Mesenchymal stem cell (in vitro differentiated cells and primary cell): ENCODE data around the gene INAFM2.

Source experiments
- DNase-seq: peaks from one replicate; pipeline ENCODE4 v3.0.0-alpha.2; 2013
- H2AFZ ChIP-seq: one replicate; pipeline ENCODE4 v1.6.1; 2013; ENCODE audit warnings: low read depth, mild to moderate bottlenecking, control low read depth, inconsistent platforms, low read length, moderate library complexity
- H2AK5ac ChIP-seq: 2 replicates; pipeline ENCODE4 v1.6.1; 2013; ENCODE audit warnings: low read length, moderate library complexity, mild to moderate bottlenecking, inconsistent platforms; ENCODE audit not compliant: severe bottlenecking
- H2BK120ac ChIP-seq: one replicate; pipeline ENCODE4 v1.6.1; 2013; ENCODE audit warnings: low read depth, mild to moderate bottlenecking, inconsistent platforms, low read length, moderate library complexity
- H2BK12ac ChIP-seq, 2 experiments: one replicate each; pipeline ENCODE4 v1.6.1; 2013; ENCODE audit warnings: inconsistent platforms in 2 of 2, low read length in 2 of 2, mild to moderate bottlenecking in 2 of 2, moderate library complexity in 2 of 2, control low read depth in 1 of 2
- H2BK15ac ChIP-seq: one replicate; pipeline ENCODE4 v1.6.1; 2013; ENCODE audit warnings: mild to moderate bottlenecking, low read depth, inconsistent platforms; ENCODE audit not compliant: poor library complexity, severe bottlenecking
- H2BK5ac ChIP-seq: 2 replicates; pipeline ENCODE4 v1.6.1; 2013; ENCODE audit warnings: low read depth, mild to moderate bottlenecking, low read length, control low read depth, inconsistent platforms; ENCODE audit not compliant: poor library complexity, severe bottlenecking
- H3K14ac ChIP-seq, 2 experiments: one replicate each; pipeline ENCODE4 v1.6.1; 2013; ENCODE audit warnings: inconsistent platforms in 2 of 2, low read length in 2 of 2, control low read depth in 1 of 2, mild to moderate bottlenecking in 1 of 2, moderate library complexity in 1 of 2
- H3K18ac ChIP-seq, 2 experiments: one replicate each; pipeline ENCODE4 v1.6.1; 2013; ENCODE audit warnings: inconsistent platforms in 2 of 2, low read length in 2 of 2, control low read depth in 1 of 2, low read depth in 1 of 2, mild to moderate bottlenecking in 1 of 2
- H3K23ac ChIP-seq, 2 experiments: one replicate each; pipeline ENCODE4 v1.6.1; 2013; ENCODE audit warnings: inconsistent platforms in 2 of 2, low read length in 2 of 2, mild to moderate bottlenecking in 2 of 2, moderate library complexity in 2 of 2, control low read depth in 1 of 2
- H3K27ac ChIP-seq: 2 replicates; pipeline ENCODE4 v1.5.1; 2013; ENCODE audit warnings: mild to moderate bottlenecking, moderate library complexity, low read length, control low read depth, inconsistent platforms; ENCODE audit not compliant: poor library complexity, severe bottlenecking
- H3K27me3 ChIP-seq, 2 experiments: 2 replicates each; pipeline versions ENCODE4 v1.6.1 to v1.7.0; 2013; ENCODE audit warnings: low read length in 2 of 2, mild to moderate bottlenecking in 2 of 2, moderate library complexity in 2 of 2, control low read depth in 1 of 2, inconsistent platforms in 1 of 2; ENCODE audit not compliant: control insufficient read depth in 1 of 2, insufficient read depth in 1 of 2
- H3K36me3 ChIP-seq, 2 experiments: 2 replicates each; pipeline versions ENCODE4 v1.6.1 to v1.7.0; 2013; ENCODE audit warnings: low read length in 2 of 2, control low read depth in 1 of 2, inconsistent platforms in 1 of 2, low read depth in 1 of 2, mild to moderate bottlenecking in 1 of 2; ENCODE audit not compliant: insufficient read depth in 2 of 2, control insufficient read depth in 1 of 2
- H3K4ac ChIP-seq, 2 experiments: one replicate each; pipeline ENCODE4 v1.6.1; 2013; ENCODE audit warnings: inconsistent platforms in 2 of 2, low read length in 2 of 2, mild to moderate bottlenecking in 2 of 2, moderate library complexity in 2 of 2, control low read depth in 1 of 2, low read depth in 1 of 2
- H3K4me1 ChIP-seq: 2 replicates; pipeline ENCODE4 v1.6.1; 2013; ENCODE audit warnings: low read depth, low read length, control low read depth; ENCODE audit not compliant: control insufficient read depth, insufficient read depth
- H3K4me2 ChIP-seq: 2 replicates; pipeline ENCODE4 v1.6.1; 2013; ENCODE audit warnings: low read length, mild to moderate bottlenecking, inconsistent platforms; ENCODE audit not compliant: poor library complexity, severe bottlenecking
- H3K4me3 ChIP-seq, 2 experiments: 2 replicates each; pipeline versions ENCODE4 v1.5.1 to v1.7.0; 2013; ENCODE audit warnings: low read length in 2 of 2, mild to moderate bottlenecking in 2 of 2, control low read depth in 1 of 2, low read depth in 1 of 2; ENCODE audit not compliant: insufficient read depth in 1 of 2
- H3K79me1 ChIP-seq: replicated peaks from 2 replicates; pipeline ENCODE4 v1.6.1; 2013; ENCODE audit warnings: mild to moderate bottlenecking, control low read depth, low read length, inconsistent platforms; ENCODE audit not compliant: poor library complexity, severe bottlenecking
- H3K9ac ChIP-seq: 2 replicates; pipeline ENCODE4 v1.7.0; 2013; ENCODE audit warnings: mild to moderate bottlenecking, low read length, moderate library complexity
- H3K9me3 ChIP-seq: 2 replicates; pipeline ENCODE4 v1.7.0; 2013; ENCODE audit warnings: mild to moderate bottlenecking, low read length; ENCODE audit not compliant: control insufficient read depth
- H4K8ac ChIP-seq: one replicate; pipeline ENCODE4 v1.6.1; 2013; ENCODE audit warnings: inconsistent platforms, mild to moderate bottlenecking, low read length, moderate library complexity
- H4K91ac ChIP-seq: one replicate; pipeline ENCODE4 v1.6.1; 2013; ENCODE audit warnings: mild to moderate bottlenecking, low read length, inconsistent platforms
- WGBS: methylation state at CpG from one replicate; pipeline ENCODE4 v1.1.7; 2013; ENCODE audit warnings: mixed read lengths; 5-methylcytosine and 5-hydroxymethylcytosine counted together

INAFM2 gene

DNA sequence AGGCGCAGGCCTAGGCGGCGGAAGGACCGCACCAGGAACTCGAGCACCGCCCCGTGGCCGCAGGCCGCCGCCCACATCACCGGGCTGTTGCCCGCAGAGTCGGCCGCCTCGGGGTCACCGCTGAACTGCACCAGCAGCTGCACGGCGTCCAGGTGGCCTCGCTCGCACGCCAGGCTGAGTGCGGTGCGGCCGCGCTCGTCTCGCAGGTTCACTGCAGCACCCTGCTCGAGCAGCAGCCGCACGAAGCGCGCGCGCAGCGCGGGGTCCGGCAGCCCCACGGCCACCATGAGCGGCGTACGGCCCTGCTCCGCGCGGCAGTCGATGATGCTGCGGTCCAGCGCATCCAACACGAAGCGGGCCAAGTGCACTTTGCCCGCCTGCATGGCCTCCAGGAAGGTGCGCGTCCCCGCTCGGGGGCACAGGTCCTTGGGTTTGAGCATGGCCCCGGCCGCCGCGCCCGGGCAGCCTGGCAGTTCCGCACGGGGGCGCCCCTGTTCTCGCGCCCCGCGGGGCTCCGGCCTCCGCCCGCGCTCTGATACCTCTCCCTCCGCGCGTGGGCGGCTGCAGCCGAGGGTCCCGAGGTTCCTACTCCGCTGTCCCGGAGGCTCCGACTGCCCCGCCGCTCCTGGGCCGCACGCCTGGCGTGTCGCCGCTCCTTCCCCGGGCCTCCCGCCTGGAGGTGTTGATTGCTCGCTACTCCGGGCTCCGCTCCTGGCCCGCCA is 41.2 kb upstream of the INAFM2 start:
- Histone ChIP-seq H3K4ac (peak overlapping the region in 1 of 2 experiments; percentile 57), H3K9ac (no peak overlapping the region), H2BK5ac (no peak overlapping the region), H4K8ac (peak overlapping the region; percentile 16), H3K27ac (no peak overlapping the region), H3K23ac (peak overlapping the region in 1 of 2 experiments; percentile 85), H3K9me3 (no peaks in the 10 kb centered on the region), H3K79me1 (no peaks in the 10 kb centered on the region), H3K27me3 (peaks cover 55 to 66% of the 10 kb centered on the region in 2 experiments), H2BK120ac (no peak overlapping the region), H3K4me1 (peaks cover 48% of the 10 kb centered on the region), H3K18ac (no peak overlapping the region), H2AK5ac (no peak overlapping the region), H3K14ac (peak overlapping the region in 1 of 2 experiments; percentile 51), H2AFZ (peak overlapping the region; percentile 56), H4K91ac (no peak overlapping the region), H3K4me3 (peak overlapping the region; percentile 63 to 65), H2BK15ac (no peak overlapping the region), H3K36me3 (no peaks in the 10 kb centered on the region), H2BK12ac (peak overlapping the region in 1 of 2 experiments; percentile 64), H3K4me2 (peak overlapping the region; percentile 95)
- under 1% methylated on average over 86 of the region's 92 CpGs for WGBS
- DNase-seq: peak; percentile 34

DNA sequence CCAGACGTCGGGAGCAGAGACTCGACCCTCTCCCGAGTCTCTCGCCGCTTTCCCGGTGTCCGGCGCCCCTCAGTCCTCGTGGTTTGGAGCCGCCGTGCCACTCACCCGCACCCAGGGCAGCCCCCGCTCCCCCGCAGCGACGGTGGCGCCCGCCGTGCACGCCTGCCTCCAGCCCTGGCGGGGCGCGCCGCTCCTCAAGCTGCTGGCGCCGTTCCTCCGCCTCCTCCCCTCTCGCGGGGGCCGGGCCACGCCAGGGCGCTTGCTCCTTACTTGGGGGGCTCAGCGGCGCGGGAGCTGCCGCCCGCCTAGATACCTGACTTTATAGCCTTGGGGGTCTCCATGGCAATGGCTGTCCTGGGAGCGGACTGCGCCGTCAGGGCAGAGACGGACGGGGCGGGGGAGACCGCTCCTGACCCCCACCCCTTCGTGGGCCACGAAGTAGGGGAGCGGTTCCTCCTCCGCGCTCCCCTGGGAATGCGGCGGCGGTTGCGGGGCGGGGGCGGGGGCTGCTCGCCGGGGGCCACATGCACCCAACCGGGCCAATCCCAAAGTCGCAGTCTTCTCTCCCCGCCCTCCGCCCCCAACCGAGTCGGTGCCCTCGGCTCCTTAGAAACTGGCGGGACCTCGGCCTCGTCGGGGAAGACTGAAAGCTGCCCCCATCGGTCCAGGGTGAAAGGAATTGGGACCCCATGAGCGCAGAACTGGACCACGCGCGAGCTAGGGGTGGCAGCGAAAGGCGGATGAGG is 40.5 kb upstream of the INAFM2 start, which contains the start of gene ANKRD63:
TSS of gene ANKRD63 (minus strand) at position 196 of the 746 bp plus-strand sequence. CDS start 478 bp downstream, outside the sequence.
- H3K36me3 ChIP-seq: no peaks in the 10 kb centered on the region
- H3K4me3 ChIP-seq: peak within 1 kb of the TSS; percentile 63 to 65
- no peak within 1 kb of the TSS for H2BK120ac ChIP-seq
- peak within 1 kb of the TSS; percentile 16 for H4K8ac ChIP-seq
- H3K27me3 ChIP-seq: peaks cover 50 to 59% of the 10 kb centered on the region in 2 experiments
- H3K9ac ChIP-seq: no peak within 1 kb of the TSS
- H2AFZ ChIP-seq: peak within 1 kb of the TSS; percentile 56
- peak within 1 kb of the TSS in 1 of 2 experiments; percentile 47 for H3K18ac ChIP-seq
- no peaks in the 10 kb centered on the region for H3K79me1 ChIP-seq
- peak within 1 kb of the TSS in 1 of 2 experiments; percentile 85 for H3K23ac ChIP-seq
- 2% methylated on average over 58 of the region's 76 CpGs for WGBS
- no peak within 1 kb of the TSS for H2AK5ac ChIP-seq
- peak within 1 kb of the TSS in 1 of 2 experiments; percentile 51 for H3K14ac ChIP-seq
- H3K4me2 ChIP-seq: peak within 1 kb of the TSS; percentile 95
- no peak within 1 kb of the TSS for H3K27ac ChIP-seq
- no peak for DNase-seq
- peak within 1 kb of the TSS; percentile 74 for H2BK15ac ChIP-seq
- peak within 1 kb of the TSS in 1 of 2 experiments; percentile 57 for H3K4ac ChIP-seq
- H3K9me3 ChIP-seq: no peaks in the 10 kb centered on the region
- no peak within 1 kb of the TSS for H4K91ac ChIP-seq
- H3K4me1 ChIP-seq: peaks cover 44% of the 10 kb centered on the region
- peak within 1 kb of the TSS in 1 of 2 experiments; percentile 64 for H2BK12ac ChIP-seq
- H2BK5ac ChIP-seq: no peak within 1 kb of the TSS

DNA sequence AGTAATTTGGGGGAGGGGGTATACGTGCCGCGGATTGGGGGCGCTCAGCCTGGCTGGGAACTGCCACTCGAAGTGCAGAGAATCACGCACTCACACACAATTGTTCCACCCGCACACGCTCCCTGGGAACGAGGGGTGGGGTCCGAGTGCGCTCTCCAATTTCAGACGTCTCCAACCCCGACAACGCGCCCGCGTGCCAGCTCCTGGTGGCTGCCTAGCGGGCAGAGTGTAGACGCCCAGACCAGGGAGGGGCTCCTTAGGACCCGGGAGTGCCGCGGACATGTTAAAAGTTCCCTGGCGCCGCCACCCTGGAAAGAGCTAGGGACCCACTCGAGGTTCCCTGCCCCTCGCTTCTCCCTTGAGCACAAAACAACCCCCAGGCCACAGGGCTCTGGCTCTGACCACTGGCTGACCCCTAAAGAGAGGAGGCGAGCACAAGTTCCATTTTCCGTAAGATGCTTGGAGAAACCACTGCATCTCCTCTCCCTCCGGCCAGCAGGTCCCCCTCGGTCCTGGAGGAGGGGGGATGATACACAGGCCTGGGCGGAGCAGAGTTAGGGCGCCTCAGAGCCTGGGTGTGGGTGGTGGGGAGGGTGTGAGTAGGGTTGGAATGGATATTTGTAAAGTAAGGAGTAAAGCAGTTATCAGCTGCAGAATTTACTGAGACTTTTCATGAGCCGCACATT is 39.7 kb upstream of the INAFM2 start:
- no peak overlapping the region for H3K4me3 ChIP-seq
- H3K18ac ChIP-seq: no peak overlapping the region
- no peaks in the 10 kb centered on the region for H3K36me3 ChIP-seq
- H2BK120ac ChIP-seq: no peak overlapping the region
- no peak overlapping the region for H2BK5ac ChIP-seq
- H2AK5ac ChIP-seq: no peak overlapping the region
- no peak overlapping the region for H2AFZ ChIP-seq
- 31% methylated on average over 33 of the region's 33 CpGs for WGBS
- H3K4me1 ChIP-seq: peaks cover 44% of the 10 kb centered on the region
- H4K8ac ChIP-seq: no peak overlapping the region
- no peak overlapping the region for H3K4me2 ChIP-seq
- no peak overlapping the region for H3K4ac ChIP-seq
- H3K14ac ChIP-seq: no peak overlapping the region
- no peaks in the 10 kb centered on the region for H3K9me3 ChIP-seq
- H2BK15ac ChIP-seq: peak overlapping the region; percentile 74
- no peak overlapping the region for H4K91ac ChIP-seq
- H3K27ac ChIP-seq: no peak overlapping the region
- H3K9ac ChIP-seq: no peak overlapping the region
- H3K23ac ChIP-seq: peak overlapping the region in 1 of 2 experiments; percentile 46
- H2BK12ac ChIP-seq: no peak overlapping the region
- H3K79me1 ChIP-seq: no peaks in the 10 kb centered on the region
- no peak for DNase-seq
- H3K27me3 ChIP-seq: peaks cover 47 to 53% of the 10 kb centered on the region in 2 experiments
